ENCODE measurements around the gene TMEM273.

The TMEM273 gene

DNA sequence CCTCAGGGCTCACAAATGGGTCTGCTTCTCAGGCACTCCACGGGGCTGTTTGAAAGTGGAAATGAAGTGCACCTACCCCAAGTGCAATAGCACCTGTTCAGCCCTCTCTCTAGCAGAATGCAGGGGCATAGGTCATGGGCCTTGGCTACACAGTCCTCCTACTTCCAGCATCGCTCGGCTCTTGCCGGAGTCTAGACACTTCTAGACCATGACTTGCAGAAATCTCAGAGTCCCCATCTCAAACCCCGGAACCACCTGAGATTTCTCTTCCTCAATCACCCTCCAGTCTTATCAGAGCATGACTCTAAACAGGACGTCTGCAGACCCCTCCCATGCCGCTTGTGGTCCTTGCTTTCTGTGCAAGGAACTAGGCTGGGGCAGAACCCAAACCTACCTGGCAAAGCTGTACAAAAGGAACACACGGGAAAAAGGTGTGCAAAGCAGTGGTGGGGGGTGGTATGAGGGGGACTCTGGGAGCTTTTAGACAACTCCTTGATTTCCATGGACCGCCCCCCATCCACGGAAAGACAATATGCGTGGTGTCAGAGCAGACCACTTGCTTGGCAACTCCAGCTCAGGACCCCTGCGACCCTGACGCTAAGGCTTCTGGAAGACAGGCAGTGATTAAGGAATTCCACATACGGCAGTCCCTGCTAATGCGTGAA is 13.8 kb downstream of the TMEM273 start:
- H3K4me1 ChIP-seq (ENCODE audit: insufficient read depth, low read length): peaks cover 27% of the 10 kb centered on the region
- ATAC-seq (ENCODE audit: insufficient read depth, low read depth) (no peak), DNase-seq (no peak)

DNA sequence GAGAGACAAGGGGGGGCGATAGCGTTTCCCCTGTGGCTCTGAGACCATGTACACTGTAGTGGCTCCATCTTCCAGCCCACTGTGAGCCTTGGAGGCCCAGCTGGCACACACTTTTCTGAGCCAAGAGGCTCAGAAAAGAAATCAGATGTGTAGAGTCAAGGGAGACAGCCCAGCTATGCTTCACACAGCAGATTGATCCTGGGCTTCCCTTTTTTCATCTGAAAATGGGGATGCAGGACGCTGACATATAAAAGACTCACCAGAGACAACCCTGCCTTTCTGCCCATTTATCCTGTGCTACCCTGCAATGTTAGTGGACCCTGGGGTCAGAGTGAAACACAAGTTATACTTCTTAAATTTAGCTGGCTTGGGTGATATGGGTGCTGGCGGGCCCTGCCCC is 14.3 kb downstream of the TMEM273 start:
- no peak overlapping the region for H3K4me2 ChIP-seq (ENCODE audit: insufficient read depth, low read length)
- ATAC-seq (ENCODE audit: insufficient read depth, low read depth) (no peak), DNase-seq (no peak)
- H4K20me1 ChIP-seq (ENCODE audit: insufficient read depth, low read length): peaks cover 3% of the 10 kb centered on the region; the same call in 1 of the 2 replicates
- H3K27me3 ChIP-seq (ENCODE audit: insufficient read depth, low read length, poor library complexity): no peaks in the 10 kb centered on the region
- no peak overlapping the region for H3K4me3 ChIP-seq (ENCODE audit: low read depth in 1 of 2, low read length in 2 of 2)
- H3K79me2 ChIP-seq (ENCODE audit: insufficient read depth, low read length): 0 out of 2 replicates have a peak, but pooled peaks cover 3% of the 10 kb centered on the region
- H3K9ac ChIP-seq (ENCODE audit: low read depth, low read length): no peak overlapping the region
- H3K4me1 ChIP-seq (ENCODE audit: insufficient read depth, low read length): peaks cover 27% of the 10 kb centered on the region
- H3K9me3 ChIP-seq (ENCODE audit: insufficient read depth, low read length, severe bottlenecking): no peaks in the 10 kb centered on the region
- H3K27ac ChIP-seq (ENCODE audit: low read length): no peak overlapping the region
- no peaks in the 10 kb centered on the region for H3K36me3 ChIP-seq (ENCODE audit: insufficient read depth, low read length)
- H2AFZ ChIP-seq (ENCODE audit: low read depth, low read length): no peak overlapping the region
- no peak for TF ChIP-seq EZH2 (IDR thresholded peaks at IDR 0.05; ENCODE audit: borderline replicate concordance, low read depth, low read length, severe bottlenecking)
- TF ChIP-seq CTCF (IDR thresholded peaks at IDR 0.05; ENCODE audit: borderline replicate concordance, extremely low read depth, low read length, poor library complexity, severe bottlenecking): no peak

More for the DNA sequence above, 13.8 kb downstream of the TMEM273 start:
- no peak overlapping the region for H3K4me2 ChIP-seq (ENCODE audit: insufficient read depth, low read length)
- no peak overlapping the region for H2AFZ ChIP-seq (ENCODE audit: low read depth, low read length)
- no peaks in the 10 kb centered on the region for H3K9me3 ChIP-seq (ENCODE audit: insufficient read depth, low read length, severe bottlenecking)
- TF ChIP-seq CTCF (IDR thresholded peaks at IDR 0.05; ENCODE audit: borderline replicate concordance, extremely low read depth, low read length, poor library complexity, severe bottlenecking) (no peak), EZH2 (IDR thresholded peaks at IDR 0.05; ENCODE audit: borderline replicate concordance, low read depth, low read length, severe bottlenecking) (no peak)
- H4K20me1 ChIP-seq (ENCODE audit: insufficient read depth, low read length): peaks cover 3% of the 10 kb centered on the region; the same call in 1 of the 2 replicates
- H3K9ac ChIP-seq (ENCODE audit: low read depth, low read length): no peak overlapping the region
- no peaks in the 10 kb centered on the region for H3K36me3 ChIP-seq (ENCODE audit: insufficient read depth, low read length)
- no peak overlapping the region for H3K27ac ChIP-seq (ENCODE audit: low read length)
- H3K27me3 ChIP-seq (ENCODE audit: insufficient read depth, low read length, poor library complexity): no peaks in the 10 kb centered on the region
- H3K4me3 ChIP-seq (ENCODE audit: low read depth in 1 of 2, low read length in 2 of 2): no peak overlapping the region
- 0 out of 2 replicates have a peak, but pooled peaks cover 3% of the 10 kb centered on the region for H3K79me2 ChIP-seq (ENCODE audit: insufficient read depth, low read length)

DNA sequence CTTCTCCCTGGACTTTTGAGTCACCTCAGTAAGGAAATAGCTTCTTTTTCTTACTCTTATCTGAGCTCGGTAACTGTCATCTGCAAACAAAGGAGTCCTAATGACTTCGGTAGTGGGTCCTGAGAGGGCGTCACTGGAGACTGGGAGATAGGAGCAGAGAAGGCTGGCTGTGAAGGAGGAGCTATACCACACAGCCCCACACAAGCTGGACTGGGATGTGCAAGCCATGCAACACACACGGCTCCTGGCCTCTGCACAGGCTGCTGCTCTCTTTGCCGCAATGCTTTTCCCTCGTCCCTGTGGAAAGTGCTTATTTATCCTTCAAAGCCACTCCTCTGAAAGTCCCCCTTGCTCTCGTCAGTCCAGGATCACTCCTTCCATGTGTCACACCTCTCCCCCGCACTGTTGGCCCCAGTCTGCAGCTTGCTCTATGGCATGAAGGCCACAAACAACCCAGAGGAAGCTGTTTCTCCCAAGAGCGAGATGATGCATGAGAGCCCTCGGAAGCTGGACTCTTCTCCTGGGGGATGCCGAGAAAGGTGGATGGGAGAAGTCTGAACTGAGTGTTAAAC is 14.9 kb downstream of the TMEM273 start:
- peaks cover 24% of the 10 kb centered on the region for H3K4me1 ChIP-seq (ENCODE audit: insufficient read depth, low read length)
- H3K79me2 ChIP-seq (ENCODE audit: insufficient read depth, low read length): 0 out of 2 replicates have a peak, but pooled peaks cover 3% of the 10 kb centered on the region
- no peak overlapping the region for H3K4me3 ChIP-seq (ENCODE audit: low read depth in 1 of 2, low read length in 2 of 2)
- H3K36me3 ChIP-seq (ENCODE audit: insufficient read depth, low read length): no peaks in the 10 kb centered on the region
- H3K27me3 ChIP-seq (ENCODE audit: insufficient read depth, low read length, poor library complexity): no peaks in the 10 kb centered on the region
- TF ChIP-seq CTCF (IDR thresholded peaks at IDR 0.05; ENCODE audit: borderline replicate concordance, extremely low read depth, low read length, poor library complexity, severe bottlenecking) (no peak), EZH2 (IDR thresholded peaks at IDR 0.05; ENCODE audit: borderline replicate concordance, low read depth, low read length, severe bottlenecking) (no peak)
- no peak overlapping the region for H3K9ac ChIP-seq (ENCODE audit: low read depth, low read length)
- no peaks in the 10 kb centered on the region for H3K9me3 ChIP-seq (ENCODE audit: insufficient read depth, low read length, severe bottlenecking)
- no peak overlapping the region for H2AFZ ChIP-seq (ENCODE audit: low read depth, low read length)
- DNase-seq (no peak), ATAC-seq (ENCODE audit: insufficient read depth, low read depth) (no peak)
- H3K27ac ChIP-seq (ENCODE audit: low read length): no peak overlapping the region
- H4K20me1 ChIP-seq (ENCODE audit: insufficient read depth, low read length): peaks cover 3% of the 10 kb centered on the region; the same call in 1 of the 2 replicates
- no peak overlapping the region for H3K4me2 ChIP-seq (ENCODE audit: insufficient read depth, low read length)

All from DND-41 (cell line).